GM12878 (cell line): Measurements from ENCODE around the gene AATF. TPM values are rescaled to one million over a fixed set of nuclear protein-coding genes. Genes with fewer than 3 reads are reported as not detected.

Source experiments
- ATAC-seq: fragments of 200-7000 bp; cut with Tn5 transposase; 3 replicates; pipeline ENCODE4 v1.9.1; 2020; ENCODE audit warnings: mild to moderate bottlenecking, moderate library complexity
- BruUV-seq: library from RNA; stranded (reverse); fragments of 400-500 nt; replicated peaks from 2 replicates; lab custom pipeline; 2021; lab: Mats Ljungman, UMichigan
- CTCF ChIA-PET: fragments of 300-600 bp; sonication (Branson Sonifier 250); formaldehyde crosslinking; extraction: SDS; loops from one replicate; lab custom pipeline; 2021; ENCODE audit warnings: inconsistent platforms; lab: Yijun Ruan, JAX
- POLR2A ChIA-PET: fragments of 350-600 bp; formaldehyde crosslinking; extraction: SDS; loops from one replicate; lab custom pipeline; 2021; ENCODE audit warnings: inconsistent platforms; lab: Charles Lee
- RAD21 ChIA-PET: fragments of 300-600 bp; sonication (Branson Sonifier 250); formaldehyde crosslinking; loops from one replicate; lab custom pipeline; 2023; ENCODE audit warnings: antibody characterized with exemption; ENCODE audit not compliant: unreplicated experiment; lab: Charles Lee
- SMC1A ChIA-PET: fragments of 300-600 bp; sonication (Branson Sonifier 250); formaldehyde crosslinking; loops from one replicate; lab custom pipeline; 2023; ENCODE audit not compliant: unreplicated experiment, uncharacterized antibody; lab: Charles Lee
- DNase-seq: peaks from one replicate; pipeline ENCODE4 v3.0.0-alpha.2; 2011; ENCODE audit warnings: low read depth, low spot score
- FAIRE-seq: peaks from 3 replicates; lab custom pipeline; 2011; peaks lifted over from hg19 to GRCh38; lab: Jason Lieb, UNC
- H2AFZ ChIP-seq: 2 replicates; pipeline ENCODE4 v1.6.0; 2011; ENCODE audit warnings: low read depth, low read length, control low read depth; ENCODE audit not compliant: control insufficient read depth
- H3K27ac ChIP-seq: 2 replicates; pipeline ENCODE4 v1.5.1; 2011; ENCODE audit warnings: control low read depth; ENCODE audit not compliant: control insufficient read depth, insufficient read depth
- H3K27me3 ChIP-seq, 2 experiments: replicated peaks in 1 of 2; 2 replicates each; pipeline versions ENCODE4 v1.6.0 to v1.6.1; 2011; ENCODE audit warnings: low read length in 1 of 2; ENCODE audit not compliant: control insufficient read depth in 2 of 2, insufficient read depth in 2 of 2
- H3K36me3 ChIP-seq, 2 experiments: 2 replicates each; pipeline ENCODE4 v1.5.1; 2011; ENCODE audit warnings: low read length in 1 of 2; ENCODE audit not compliant: control insufficient read depth in 2 of 2, insufficient read depth in 2 of 2
- H3K4me1 ChIP-seq: 2 replicates; pipeline ENCODE4 v1.6.1; 2011; ENCODE audit warnings: mild to moderate bottlenecking, low read length, moderate library complexity, mixed read lengths; ENCODE audit not compliant: control insufficient read depth, insufficient read depth
- H3K4me2 ChIP-seq: 2 replicates; pipeline ENCODE4 v1.6.0; 2011; ENCODE audit warnings: control low read depth; ENCODE audit not compliant: control insufficient read depth, insufficient read depth
- H3K4me3 ChIP-seq: fragments of 200-600 bp; sonication (generic); 2 replicates; pipeline ENCODE4 v1.5.1; 2016
- H3K79me2 ChIP-seq: 2 replicates; pipeline ENCODE4 v1.6.0; 2011; ENCODE audit warnings: low read length; ENCODE audit not compliant: control insufficient read depth, insufficient read depth
- H3K9ac ChIP-seq: 2 replicates; pipeline ENCODE4 v1.8.0; 2011; ENCODE audit warnings: low read length, control low read depth, mixed read lengths; ENCODE audit not compliant: control insufficient read depth, insufficient read depth
- H3K9me3 ChIP-seq: replicated peaks from 3 replicates; pipeline ENCODE4 v1.5.1; 2011; ENCODE audit warnings: mild to moderate bottlenecking, low read length; ENCODE audit not compliant: control insufficient read depth, insufficient read depth
- H4K20me1 ChIP-seq: 2 replicates; pipeline ENCODE4 v1.6.0; 2011; ENCODE audit not compliant: control insufficient read depth, insufficient read depth
- BRCA1 ChIP-seq: IDR thresholded peaks from 2 replicates; pipeline ENCODE4 v1.6.1; 2011; ENCODE audit warnings: low read depth, low read length, improper control_type of control experiment
- CHD2 ChIP-seq: IDR thresholded peaks from 2 replicates; pipeline ENCODE4 v1.6.1; 2011; ENCODE audit warnings: low read depth, low read length, improper control_type of control experiment, borderline replicate concordance
- CHD4 ChIP-seq: fragments of 200-600 bp; sonication (generic); IDR thresholded peaks from 2 replicates; pipeline ENCODE4 v1.6.1; 2016; ENCODE audit warnings: mild to moderate bottlenecking
- CTCF ChIP-seq, 3 experiments: IDR thresholded peaks in 2 of 3; conservative IDR thresholded peaks in 1 of 3; 2 replicates each; pipeline ENCODE4 v1.5.1; 2011; ENCODE audit warnings: low read depth in 3 of 3, low read length in 3 of 3, mild to moderate bottlenecking in 3 of 3, control low read depth in 2 of 3, moderate library complexity in 2 of 3, inconsistent platforms in 1 of 3, mixed read lengths in 1 of 3; ENCODE audit not compliant: control insufficient read depth in 2 of 3, insufficient read depth in 1 of 3; ENCODE audit errors: extremely low read depth in 1 of 3
- E2F8 ChIP-seq: fragments of 450-650 bp; IDR thresholded peaks from 2 replicates; pipeline ENCODE4 v1.6.1; 2018; ENCODE audit warnings: mild to moderate bottlenecking, low read depth, moderate library complexity; ENCODE audit not compliant: partially characterized antibody
- EGR1 ChIP-seq, 2 experiments: IDR thresholded peaks; 1 replicate in 1 of 2; 2 replicates in 1 of 2; pipeline ENCODE4 v1.6.1; 2011 to 2012; ENCODE audit warnings: low read depth in 2 of 2, low read length in 2 of 2, borderline replicate concordance in 1 of 2, mild to moderate bottlenecking in 1 of 2, moderate library complexity in 1 of 2
- GATAD2B ChIP-seq: fragments of 450-650 bp; conservative IDR thresholded peaks from 2 replicates; pipeline ENCODE4 v1.6.1; 2017; ENCODE audit warnings: low read depth, mild to moderate bottlenecking, moderate library complexity
- HDGF ChIP-seq: fragments of 450-650 bp; IDR thresholded peaks from 2 replicates; pipeline ENCODE4 v1.6.1; 2016; ENCODE audit warnings: antibody characterized with exemption
- KAT2A ChIP-seq: conservative IDR thresholded peaks from 2 replicates; pipeline ENCODE4 v1.6.1; 2011; ENCODE audit warnings: low read depth, low read length; ENCODE audit not compliant: control insufficient read depth
- KDM1A ChIP-seq: fragments of 200-600 bp; sonication (generic); IDR thresholded peaks from 2 replicates; pipeline ENCODE4 v1.6.1; 2016; ENCODE audit warnings: borderline replicate concordance
- POLR2AphosphoS2 ChIP-seq: IDR thresholded peaks from 2 replicates; pipeline ENCODE4 v1.6.1; 2011; ENCODE audit warnings: low read depth, mild to moderate bottlenecking, low read length, improper control_type of control experiment, moderate library complexity
- WGBS: methylation state at CpG from one replicate; pipeline ENCODE4 v1.1.6; 2016; ENCODE audit warnings: low lambda C conversion rate; ENCODE audit not compliant: insufficient replicate concordance, insufficient coverage; ENCODE audit errors: missing lambda C conversion rate; 5-methylcytosine and 5-hydroxymethylcytosine counted together
- in situ Hi-C: fragments of 300-500 bp; cut with MboI; formaldehyde crosslinking; loops from 9 replicates; pipeline ENCODE4 v1.14.3; 2018; ENCODE audit warnings: mixed read lengths
- intact Hi-C: fragments of 100-400 bp; cut with micrococcal nuclease; formaldehyde crosslinking; loops from one replicate; pipeline ENCODE4 v1.14.2; 2022; ENCODE audit not compliant: unreplicated experiment
- polyA plus RNA-seq, 11 experiments: library from polyadenylated mRNA; depleted of rRNA in 4 of 11; unstranded in 6 of 11; stranded (reverse) in 5 of 11; fragments of >200 nt; fragmentation: Nextera tagmentation in 4 of 11; fragmentation: Illumina TruSeq in 1 of 11; extraction: Ambion mirVana in 4 of 11; extraction: Trizol in 1 of 11; gene quantifications; 1 replicate in 1 of 11; 2 replicates in 10 of 11; pipeline versions ENCODE4 v1.2.1 to v1.2.3, GENCODE V29; 2011 to 2016; ENCODE audit warnings: inconsistent platforms in 2 of 11, missing spikeins in 2 of 11, low read depth in 1 of 11
- total RNA-seq, 4 experiments: library from RNA; depleted of rRNA in 3 of 4; stranded (reverse); fragments of >200 nt in 3 of 4; fragmentation: Illumina TruSeq in 1 of 4; extraction: Trizol in 1 of 4; gene quantifications; 2 replicates each; pipeline versions ENCODE4 v1.2.1 to v1.2.3, GENCODE V29; 2013 to 2021

The AATF gene
- total and polyA plus RNA-seq, 10 of the 15 experiments (the other 5 are each of a cell fraction or from before 2014, with no cell fraction given): 36.8 to 110 (median 77.9) TPM

- POLR2A ChIA-PET: no interaction called here
- H3K9ac ChIP-seq: no peak overlapping the region
Observed at GRCh38 chr17:36921095-36921851, 27.5 kb upstream of the AATF start.

More at GRCh38 chr17:36921095-36921851, 27.5 kb upstream of the AATF start:
- no peaks in the 10 kb centered on the region for H3K79me2 ChIP-seq
- CTCF ChIA-PET: no interaction called here
- H3K4me3 ChIP-seq: no peak overlapping the region
- no peaks in the 10 kb centered on the region for H3K4me1 ChIP-seq
- in situ Hi-C loops (no loop called here), intact Hi-C loops (no loop called here)
- peaks cover 0 to 3% of the 10 kb centered on the region in 2 experiments; a peak in 2 of 4 replicates for H3K27me3 ChIP-seq
- RAD21 ChIA-PET: no interaction called here
- TF ChIP-seq CHD2: no peak
- TF ChIP-seq GATAD2B: no peak
- TF ChIP-seq EGR1 (IDR thresholded peaks at IDR 0.05; ENCODE audit: borderline replicate concordance in 1 of 2, low read depth in 2 of 2, low read length in 2 of 2): no peak
- no peak for TF ChIP-seq KAT2A
- no peak for TF ChIP-seq KDM1A
- TF ChIP-seq HDGF: no peak
- TF ChIP-seq POLR2AphosphoS2: no peak
- no peak for TF ChIP-seq BRCA1
- TF ChIP-seq CTCF (IDR thresholded peaks at IDR 0.05 in 2 of 3, conservative IDR thresholded peaks at IDR 0.05 in 1 of 3; ENCODE audit: control insufficient read depth in 2 of 3, extremely low read depth in 1 of 3, insufficient read depth in 1 of 3, low read depth in 3 of 3, low read length in 3 of 3): no peak
- TF ChIP-seq CHD4: no peak
- no peak for TF ChIP-seq E2F8
- no peak overlapping the region for H2AFZ ChIP-seq
- FAIRE-seq (no peak), ATAC-seq (peak; percentile 25; the same call in 2 of the 3 replicates), DNase-seq (no peak)
- SMC1A ChIA-PET: no interaction called here
- no peaks in the 10 kb centered on the region for H3K9me3 ChIP-seq
- H3K27ac ChIP-seq: no peak overlapping the region
- H3K36me3 ChIP-seq: no peaks in the 10 kb centered on the region
- 60% methylated on average over 7 of the region's 7 CpGs for WGBS
- BruUV-seq: no TSS peak
- no peak overlapping the region for H3K4me2 ChIP-seq
- no peaks in the 10 kb centered on the region for H4K20me1 ChIP-seq
